Measurements from ENCODE around the gene LRRC31. TPM values are rescaled to one million over a fixed set of nuclear protein-coding genes. Genes with fewer than 3 reads are reported as not detected.

LRRC31 gene
- total RNA-seq: not detected

- Histone ChIP-seq H3K4me1 (no peaks in the 10 kb centered on the region), H3K27ac (no peak within 1 kb of the TSS), H3K27me3 (no peaks in the 10 kb centered on the region), H3K36me3 (no peaks in the 10 kb centered on the region), H3K9me3 (no peaks in the 10 kb centered on the region), H3K4me3 (no peak within 1 kb of the TSS)
- no peak for DNase-seq (ENCODE audit: low spot score)
- no peak for TF ChIP-seq CTCF (IDR thresholded peaks at IDR 0.05)
Measured at GRCh38 chr3:169869484-169870220, at the start of gene LRRC31. Gene LRRC31, minus strand, starts transcription at chr3:169869935. Its CDS starts 128 bp downstream, at chr3:169869807.

GRCh38 chr3:169914321-169914720 lies 44.6 kb upstream of the LRRC31 start:
- Histone ChIP-seq H3K36me3 (no peaks in the 10 kb centered on the region), H3K4me1 (no peaks in the 10 kb centered on the region), H3K4me3 (no peak overlapping the region), H3K9me3 (no peaks in the 10 kb centered on the region), H3K27ac (no peak overlapping the region), H3K27me3 (no peaks in the 10 kb centered on the region)
- no peak for TF ChIP-seq CTCF (IDR thresholded peaks at IDR 0.05)
- DNase-seq (ENCODE audit: low spot score): no peak

- no peak for DNase-seq (ENCODE audit: low spot score)
- Histone ChIP-seq H3K36me3 (no peaks in the 10 kb centered on the region), H3K27me3 (no peaks in the 10 kb centered on the region), H3K4me3 (no peak overlapping the region), H3K27ac (no peak overlapping the region), H3K4me1 (no peaks in the 10 kb centered on the region), H3K9me3 (no peaks in the 10 kb centered on the region)
- TF ChIP-seq CTCF (IDR thresholded peaks at IDR 0.05): no peak
Measured at GRCh38 chr3:169913323-169913722, 43.6 kb upstream of the LRRC31 start.

- H3K4me3 ChIP-seq: no peak within 1 kb of the TSS
- no peaks in the 10 kb centered on the region for H3K27me3 ChIP-seq
- no peak for DNase-seq (ENCODE audit: low spot score)
- H3K27ac ChIP-seq: no peak within 1 kb of the TSS
- no peaks in the 10 kb centered on the region for H3K4me1 ChIP-seq
- no peaks in the 10 kb centered on the region for H3K9me3 ChIP-seq
- H3K36me3 ChIP-seq: no peaks in the 10 kb centered on the region
- TF ChIP-seq CTCF (IDR thresholded peaks at IDR 0.05): no peak
Measured at GRCh38 chr3:169911272-169911671, 41.5 kb upstream of the LRRC31 start, which contains the start of gene SAMD7. Gene SAMD7, plus strand, starts transcription at chr3:169911572. Its CDS starts 7,927 bp downstream, at chr3:169919499.

- H3K36me3 ChIP-seq: no peaks in the 10 kb centered on the region
- no peak overlapping the region for H3K27ac ChIP-seq
- no peak for DNase-seq (ENCODE audit: low spot score)
- no peak overlapping the region for H3K4me3 ChIP-seq
- no peaks in the 10 kb centered on the region for H3K9me3 ChIP-seq
- peaks cover 0 to 7% of the 10 kb centered on the region in 2 donors for H3K4me1 ChIP-seq
- TF ChIP-seq CTCF (IDR thresholded peaks at IDR 0.05): no peak
- no peaks in the 10 kb centered on the region for H3K27me3 ChIP-seq
Measured at GRCh38 chr3:169907944-169908343, 38.2 kb upstream of the LRRC31 start.

GRCh38 chr3:169907476-169907875 lies 37.7 kb upstream of the LRRC31 start:
- Histone ChIP-seq H3K9me3 (no peaks in the 10 kb centered on the region), H3K4me3 (no peak overlapping the region), H3K36me3 (no peaks in the 10 kb centered on the region), H3K27ac (no peak overlapping the region), H3K27me3 (no peaks in the 10 kb centered on the region), H3K4me1 (peaks cover 0 to 7% of the 10 kb centered on the region in 2 donors)
- no peak for TF ChIP-seq CTCF (IDR thresholded peaks at IDR 0.05)
- no peak for DNase-seq (ENCODE audit: low spot score)

Measured in right atrium auricular region (tissue), 2 donors.